Ishikawa (cell line): ENCODE measurements around the gene EML4.
A peak's percentile ranks its signal among the peaks of the same experiment; 100 is the strongest.

Experiments used
- CEBPB ChIP-seq: IDR thresholded peaks from 2 replicates; pipeline ENCODE4 v1.6.1; 2012
- CREB1 ChIP-seq: IDR thresholded peaks from 2 replicates; pipeline ENCODE4 v1.6.1; 2012; ENCODE audit warnings: low read depth
- EGR1 ChIP-seq: IDR thresholded peaks from 2 replicates; pipeline ENCODE4 v1.6.1; 2012
- EP300 ChIP-seq: IDR thresholded peaks from 2 replicates; pipeline ENCODE4 v1.6.1; 2012; ENCODE audit warnings: borderline replicate concordance
- FOXM1 ChIP-seq: IDR thresholded peaks from 2 replicates; pipeline ENCODE4 v1.6.1; 2012; ENCODE audit warnings: low read depth, borderline replicate concordance
- MAX ChIP-seq: IDR thresholded peaks from 2 replicates; pipeline ENCODE4 v1.6.1; 2012
- NFIC ChIP-seq: IDR thresholded peaks from 2 replicates; pipeline ENCODE4 v1.6.1; 2012
- RAD21 ChIP-seq: IDR thresholded peaks from 2 replicates; pipeline ENCODE4 v1.6.1; 2012; ENCODE audit warnings: low read depth
- REST ChIP-seq: IDR thresholded peaks from 2 replicates; pipeline ENCODE4 v1.6.1; 2012; ENCODE audit warnings: low read depth, mild to moderate bottlenecking
- TCF12 ChIP-seq: IDR thresholded peaks from 2 replicates; pipeline ENCODE4 v1.6.1; 2012; ENCODE audit warnings: low read depth
- TEAD4 ChIP-seq: IDR thresholded peaks from 2 replicates; pipeline ENCODE4 v1.6.1; 2012
- USF1 ChIP-seq: IDR thresholded peaks from 2 replicates; pipeline ENCODE4 v1.6.1; 2012
- YY1 ChIP-seq: IDR thresholded peaks from 2 replicates; pipeline ENCODE4 v1.6.1; 2012; ENCODE audit warnings: low read depth
- ZBTB7A ChIP-seq: IDR thresholded peaks from 2 replicates; pipeline ENCODE4 v1.6.1; 2012; ENCODE audit warnings: low read depth

The EML4 gene

DNA sequence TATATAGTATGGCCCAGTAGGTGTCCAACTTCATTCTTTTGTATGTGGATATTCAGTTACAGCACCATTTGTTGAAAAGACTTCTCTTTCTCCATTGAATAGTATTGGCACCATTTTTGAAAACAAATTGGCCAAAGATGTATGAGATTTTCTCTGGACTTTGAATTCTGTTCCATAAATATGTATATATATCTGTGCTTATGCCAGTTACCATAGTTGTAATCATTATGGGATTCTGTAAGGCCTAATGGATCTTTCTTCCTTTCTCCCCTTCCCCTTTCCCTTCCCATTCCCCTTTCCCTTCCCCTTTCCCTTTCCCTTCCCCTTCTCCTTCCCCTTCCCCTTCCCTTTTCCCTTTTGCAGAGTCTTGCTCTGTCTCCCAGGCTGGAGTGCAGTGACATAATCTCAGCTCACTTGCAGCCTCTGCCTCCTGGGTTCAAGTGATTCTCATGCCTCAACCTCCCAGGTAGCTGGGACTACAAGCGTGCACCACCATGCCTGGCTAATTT is 140.9 kb downstream of the EML4 start:
- TF ChIP-seq EP300: no peak
- no peak for TF ChIP-seq ZBTB7A
- TF ChIP-seq FOXM1: no peak
- no peak for TF ChIP-seq CEBPB
- TF ChIP-seq EGR1: no peak
- TF ChIP-seq TCF12: no peak
- TF ChIP-seq CREB1: no peak

DNA sequence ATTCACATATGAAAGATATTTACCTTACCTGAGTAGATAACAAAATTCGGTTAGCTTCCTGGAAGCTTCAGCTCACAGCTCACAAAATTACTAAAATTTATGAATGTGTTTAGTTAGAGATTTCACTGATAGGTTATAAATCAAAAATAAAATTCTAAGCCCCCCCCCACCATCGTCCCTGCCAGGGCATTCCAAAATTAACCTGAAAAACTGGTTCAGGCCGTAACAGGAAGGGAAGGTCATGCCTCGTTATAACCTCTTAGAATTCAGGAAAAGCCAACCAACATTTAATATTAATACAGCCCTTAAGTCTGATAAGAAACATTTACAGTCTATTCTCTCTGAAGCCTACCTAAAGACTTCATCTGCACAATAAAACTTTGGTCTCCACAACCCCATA is 143.0 kb downstream of the EML4 start:
- TF ChIP-seq TCF12 (no peak), TEAD4 (0 out of 2 replicates have a peak, but pooled peaks have one; percentile 28), EGR1 (no peak), USF1 (no peak)

DNA sequence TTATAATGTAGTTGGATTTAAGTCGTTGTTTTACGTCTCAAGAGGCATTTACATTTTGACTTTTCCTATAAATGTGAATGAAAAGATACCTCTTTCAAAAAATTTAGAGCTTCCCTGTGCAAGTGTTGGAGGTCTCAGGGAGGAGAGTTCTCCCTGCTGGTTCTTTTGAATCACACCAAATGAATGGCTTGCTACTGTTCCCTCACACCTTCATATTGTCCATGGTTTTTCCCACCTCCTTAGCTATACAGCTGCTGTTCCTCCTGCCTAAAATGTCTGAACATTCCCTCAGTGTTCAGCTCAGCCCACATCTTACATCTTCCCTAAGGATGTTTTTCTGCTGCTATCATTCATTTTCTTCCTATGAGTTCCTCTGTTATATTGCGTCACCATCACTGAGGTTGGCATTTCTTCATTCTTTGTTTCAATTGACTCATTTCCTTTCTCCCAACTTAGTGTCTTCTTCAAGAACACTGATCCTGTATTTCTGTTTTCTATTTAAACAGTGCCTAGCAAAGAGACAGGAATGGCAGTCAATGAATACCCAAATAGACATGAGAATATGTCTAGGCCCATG is 145.8 kb downstream of the EML4 start:
- TF ChIP-seq YY1: no peak
- peak; percentile 45; the same call in 1 of the 2 replicates for TF ChIP-seq CEBPB
- TF ChIP-seq TCF12: no peak

DNA sequence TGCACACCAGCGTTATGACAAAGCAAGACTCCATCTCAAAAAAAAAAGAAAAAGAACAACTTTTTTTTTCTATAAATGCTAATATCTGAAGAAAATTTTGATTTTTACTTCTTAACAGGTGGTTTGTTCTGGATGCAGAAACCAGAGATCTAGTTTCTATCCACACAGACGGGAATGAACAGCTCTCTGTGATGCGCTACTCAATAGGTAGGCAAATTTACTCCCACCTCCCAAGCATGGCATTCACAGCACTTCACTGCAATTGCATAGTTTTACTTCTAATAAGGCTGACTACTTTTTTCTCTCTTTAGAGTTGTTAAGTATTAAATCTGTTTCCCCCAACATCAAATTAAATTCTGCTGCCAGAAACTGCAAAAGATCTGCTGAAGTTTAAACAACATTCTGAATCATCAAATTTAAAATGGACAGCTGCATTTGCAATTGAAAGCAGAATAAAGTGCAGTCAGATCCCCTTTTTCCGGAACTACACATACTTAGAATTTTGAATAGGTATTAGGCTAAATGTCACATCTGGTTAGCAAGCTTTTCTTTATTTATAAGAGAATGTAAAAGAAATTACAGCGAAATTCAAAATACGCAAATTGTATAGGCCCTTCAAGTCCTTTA is 146.8 kb downstream of the EML4 start:
- no peak for TF ChIP-seq ZBTB7A
- no peak for TF ChIP-seq EP300
- no peak for TF ChIP-seq TEAD4
- no peak for TF ChIP-seq REST
- no peak for TF ChIP-seq TCF12
- no peak for TF ChIP-seq USF1
- TF ChIP-seq MAX: no peak
- no peak for TF ChIP-seq RAD21

GRCh38 chr2:42316910-42317309 is 147.8 kb downstream of the EML4 start:
- TF ChIP-seq FOXM1 (no peak), TCF12 (no peak)

GRCh38 chr2:42317486-42317885 is 148.3 kb downstream of the EML4 start:
- no peak for TF ChIP-seq EP300
- no peak for TF ChIP-seq ZBTB7A
- TF ChIP-seq REST: no peak
- TF ChIP-seq CEBPB: no peak

- no peak for TF ChIP-seq NFIC
- TF ChIP-seq TCF12: no peak
- no peak for TF ChIP-seq ZBTB7A
- TF ChIP-seq CREB1: no peak
- TF ChIP-seq USF1: no peak
- no peak for TF ChIP-seq EP300
- TF ChIP-seq CEBPB: no peak
- no peak for TF ChIP-seq FOXM1
- TF ChIP-seq MAX: no peak
- TF ChIP-seq TEAD4: no peak
These were observed 148.8 kb downstream of the EML4 start for GRCh38 chr2:42317945-42318344.
